ENCODE data around the gene MYCBP2.
"Not testable (repeated sequence)": the region's sequence is repeated elsewhere in the genome, so short reads cannot be mapped to it uniquely, and the experiment has no call there.

MYCBP2 gene

DNA sequence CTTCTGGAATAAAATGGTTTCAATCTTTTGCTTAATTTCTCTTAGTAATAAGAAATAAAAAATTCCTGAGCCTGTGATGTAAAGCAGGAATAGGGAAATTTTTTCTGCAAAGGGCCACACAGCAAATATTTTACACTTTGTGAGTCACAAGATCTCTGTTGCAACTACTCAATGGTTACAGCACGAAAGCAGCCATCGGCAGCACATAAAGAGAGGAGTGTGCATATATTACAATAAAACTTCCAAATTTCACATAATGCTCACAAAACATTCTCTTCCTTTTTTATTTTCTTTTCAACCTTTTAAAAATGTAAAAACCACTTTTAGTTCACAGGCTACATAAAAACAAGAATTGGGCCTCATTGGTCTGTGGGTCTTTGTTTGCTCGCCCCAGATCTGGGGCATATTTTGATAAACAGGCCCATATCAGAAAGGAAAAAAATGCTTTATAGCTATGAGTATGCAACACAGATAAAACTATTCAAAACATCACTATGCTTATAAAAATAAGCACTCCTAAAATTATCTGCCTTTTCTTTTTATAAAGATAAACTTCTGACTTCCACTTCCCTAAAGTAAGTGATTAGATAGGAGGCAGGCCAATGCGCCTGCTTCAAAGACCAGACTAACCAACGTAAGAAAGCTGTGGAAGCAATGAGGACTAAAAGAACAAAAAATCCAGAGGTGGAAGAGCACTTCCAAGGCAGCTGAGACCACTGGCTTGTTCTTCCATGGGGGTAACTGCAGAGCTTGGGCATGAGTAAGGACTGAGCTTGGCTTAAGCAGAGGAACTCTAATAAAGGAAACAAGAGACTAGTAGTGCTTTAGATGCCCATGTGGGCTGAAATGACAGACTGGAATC, 26.5 kb downstream of the MYCBP2 start:
- DNase-seq (ENCODE audit: low spot score), result no peak

DNA sequence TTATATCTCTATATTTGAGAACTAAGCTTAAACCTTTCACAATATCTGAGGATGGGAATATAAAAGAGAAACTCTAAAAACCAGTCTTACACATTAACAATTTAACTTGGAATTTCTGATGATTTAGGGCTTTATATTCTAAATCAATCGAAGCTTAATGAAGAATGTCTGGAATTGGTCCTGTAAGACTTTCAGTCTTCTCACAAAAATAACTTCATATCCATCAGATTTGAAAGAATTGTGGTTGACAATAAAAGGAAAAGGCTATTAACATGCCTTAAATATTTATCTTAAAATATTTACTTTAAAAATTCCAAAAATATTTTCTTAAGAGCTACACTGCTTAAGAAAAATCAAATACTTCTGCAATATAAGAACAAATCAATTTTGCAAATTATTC, 27.3 kb downstream of the MYCBP2 start:
- no peak for DNase-seq (ENCODE audit: low spot score)

DNA sequence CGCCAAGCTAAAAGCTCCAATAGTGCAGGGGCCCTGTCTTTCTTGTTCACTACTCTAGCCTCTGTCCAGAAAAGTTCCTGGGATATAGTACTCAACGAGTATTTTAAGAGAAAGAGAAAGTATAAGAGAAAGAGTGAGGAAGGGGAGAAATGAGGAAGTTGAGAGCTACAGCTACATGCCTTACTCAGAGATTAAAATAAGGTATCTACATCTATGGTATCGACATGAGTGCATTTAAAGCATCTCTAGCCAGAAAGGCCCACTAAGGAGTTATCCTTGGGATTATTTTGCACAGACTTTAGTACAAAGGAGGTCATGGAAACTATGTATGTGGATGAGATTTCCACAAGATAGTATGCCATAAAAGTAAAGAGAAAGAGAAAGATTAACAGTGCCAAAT, 28.5 kb downstream of the MYCBP2 start:
- DNase-seq (ENCODE audit: low spot score), result no peak

GRCh38 chr13:77291774-77292173, 35.1 kb downstream of the MYCBP2 start:
- no peak for DNase-seq (ENCODE audit: low spot score)

DNA sequence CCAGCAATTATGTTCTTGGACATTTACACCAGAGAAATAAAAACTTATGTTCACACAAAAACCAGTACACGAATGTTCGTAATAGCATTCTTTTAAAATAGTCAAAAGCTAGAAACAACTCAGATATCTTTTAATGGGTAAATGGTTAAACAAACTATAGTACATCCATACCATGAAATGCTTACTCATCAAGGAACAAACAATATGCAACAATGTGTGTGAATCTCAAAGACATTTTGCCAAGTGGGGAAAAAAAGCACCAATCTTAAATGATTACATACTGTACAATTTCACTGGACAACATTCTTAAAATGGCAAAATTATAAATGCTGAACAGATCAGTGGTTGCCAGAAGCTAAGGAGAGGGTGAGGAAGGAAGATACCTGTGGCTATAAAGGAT, 36.6 kb downstream of the MYCBP2 start:
- DNase-seq (ENCODE audit: low spot score), result no peak

- no peak for DNase-seq (ENCODE audit: low spot score)
Measured at GRCh38 chr13:77289851-77290250, 37.0 kb downstream of the MYCBP2 start.

DNA sequence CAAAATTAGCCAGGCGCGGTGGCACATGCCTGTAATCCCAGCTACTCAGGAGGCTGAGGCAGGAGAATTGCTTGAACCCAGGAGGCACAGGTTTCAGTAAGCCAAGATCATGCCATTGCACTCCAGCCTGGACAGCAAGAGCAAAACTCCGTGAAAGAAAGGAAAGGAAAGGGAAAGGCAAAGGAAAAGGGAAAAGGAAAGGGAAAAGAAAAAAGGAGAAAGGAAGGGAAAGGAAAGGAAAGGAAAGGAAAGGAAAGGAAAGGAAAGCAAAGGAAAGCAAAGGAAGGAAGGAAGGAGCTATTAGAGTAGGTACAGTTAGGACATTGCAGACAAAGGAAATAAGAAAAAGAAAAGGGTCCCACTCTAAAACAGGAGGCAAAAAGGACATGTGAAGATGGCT, 41.3 kb downstream of the MYCBP2 start:
- DNase-seq (ENCODE audit: low spot score), result not testable (repeated sequence)

GRCh38 chr13:77285098-77285497, 41.8 kb downstream of the MYCBP2 start:
- DNase-seq (ENCODE audit: low spot score), result no peak

DNA sequence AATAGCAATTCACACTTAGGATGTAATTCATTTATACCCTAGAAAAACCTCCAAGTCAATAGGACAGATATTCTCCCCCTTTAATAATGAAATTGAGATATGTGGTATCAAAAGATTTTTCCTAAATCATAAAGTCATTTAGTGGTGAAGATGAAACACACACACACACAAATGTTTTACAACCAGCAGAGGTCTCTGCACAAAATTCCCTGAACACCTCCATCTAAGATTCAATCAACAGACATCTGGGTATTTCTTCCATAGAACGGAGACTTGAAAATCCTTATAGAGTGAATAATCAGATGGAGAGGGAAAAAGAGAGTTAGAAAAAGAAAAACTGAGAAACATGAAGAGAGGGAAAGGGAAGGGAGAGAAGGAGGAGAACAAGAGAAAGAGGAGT, 52.8 kb downstream of the MYCBP2 start:
- no peak for DNase-seq (ENCODE audit: low spot score)

GRCh38 chr13:77269141-77269540, 57.8 kb downstream of the MYCBP2 start:
- DNase-seq (ENCODE audit: low spot score), result no peak

DNA sequence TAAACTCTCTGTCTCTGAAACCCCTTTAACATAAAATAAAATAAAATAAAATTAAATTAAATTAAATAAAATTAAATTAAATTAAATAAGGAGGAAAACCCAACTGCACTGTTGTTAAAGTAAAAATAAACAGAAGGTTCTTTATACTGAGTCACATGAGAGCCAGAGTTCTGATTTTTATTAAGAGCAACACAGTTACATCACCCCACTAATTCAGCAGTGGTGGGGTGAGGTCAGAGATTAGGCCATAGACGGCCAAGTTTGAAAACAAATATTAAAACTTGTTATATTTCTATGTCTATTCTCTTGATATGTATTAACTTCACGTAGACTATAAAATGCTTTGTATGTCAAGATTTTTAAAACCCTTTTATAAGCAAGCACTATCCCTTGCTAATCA, 59.5 kb downstream of the MYCBP2 start:
- no peak for DNase-seq (ENCODE audit: low spot score)

DNA sequence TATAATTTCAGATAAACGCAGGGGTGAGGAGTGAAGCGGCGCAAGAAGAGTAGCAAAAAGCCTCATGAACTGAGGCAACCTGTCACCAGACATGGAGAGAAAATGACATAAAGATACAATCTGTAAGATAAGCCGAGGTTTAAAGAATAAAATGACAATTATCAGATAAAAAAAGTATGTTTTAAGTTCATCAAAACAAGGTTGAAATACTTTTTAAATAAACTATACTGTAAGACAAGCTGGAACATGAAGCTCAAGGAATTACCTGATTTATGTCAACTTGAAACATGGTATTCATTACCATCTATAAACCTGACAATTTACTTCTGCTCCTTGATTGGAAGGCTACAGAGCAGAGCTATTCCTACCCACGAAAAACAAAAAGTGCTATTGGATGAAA, 61.6 kb downstream of the MYCBP2 start:
- no peak for DNase-seq (ENCODE audit: low spot score)

GRCh38 chr13:77262198-77262597, 64.7 kb downstream of the MYCBP2 start:
- no peak for DNase-seq (ENCODE audit: low spot score)

GRCh38 chr13:77250975-77251374, 75.9 kb downstream of the MYCBP2 start:
- DNase-seq (ENCODE audit: low spot score), result no peak

GRCh38 chr13:77245224-77245623, 81.7 kb downstream of the MYCBP2 start:
- DNase-seq (ENCODE audit: low spot score), result not testable (repeated sequence)

GRCh38 chr13:77239312-77239711, 87.6 kb downstream of the MYCBP2 start:
- DNase-seq (ENCODE audit: low spot score), result no peak

- no peak for DNase-seq (ENCODE audit: low spot score)
Measured at GRCh38 chr13:77235456-77236022, 91.4 kb downstream of the MYCBP2 start.

- DNase-seq (ENCODE audit: low spot score), result no peak
Measured at GRCh38 chr13:77233159-77233558, 93.7 kb downstream of the MYCBP2 start.

DNA sequence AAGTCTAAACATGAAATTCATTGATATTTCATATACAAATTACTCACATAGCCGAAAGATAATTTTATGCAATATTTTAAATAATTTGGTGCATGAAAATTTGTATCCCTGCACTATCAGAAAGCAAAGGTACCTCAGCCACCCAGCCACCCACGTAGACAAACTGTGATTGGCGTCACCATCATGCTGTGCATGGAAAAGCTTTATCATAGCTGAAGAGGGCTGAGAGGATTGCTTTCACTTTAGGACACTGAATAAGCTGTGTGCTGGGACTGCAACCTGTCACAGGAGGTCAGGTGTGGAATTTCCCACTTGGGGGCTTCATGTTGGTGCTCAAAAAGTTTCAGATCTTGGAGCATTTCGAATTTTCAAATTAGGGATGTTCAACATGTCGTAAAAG, 96.3 kb downstream of the MYCBP2 start:
- no peak for DNase-seq (ENCODE audit: low spot score)

GRCh38 chr13:77225946-77226345, 100.9 kb downstream of the MYCBP2 start:
- no peak for DNase-seq (ENCODE audit: low spot score)

DNA sequence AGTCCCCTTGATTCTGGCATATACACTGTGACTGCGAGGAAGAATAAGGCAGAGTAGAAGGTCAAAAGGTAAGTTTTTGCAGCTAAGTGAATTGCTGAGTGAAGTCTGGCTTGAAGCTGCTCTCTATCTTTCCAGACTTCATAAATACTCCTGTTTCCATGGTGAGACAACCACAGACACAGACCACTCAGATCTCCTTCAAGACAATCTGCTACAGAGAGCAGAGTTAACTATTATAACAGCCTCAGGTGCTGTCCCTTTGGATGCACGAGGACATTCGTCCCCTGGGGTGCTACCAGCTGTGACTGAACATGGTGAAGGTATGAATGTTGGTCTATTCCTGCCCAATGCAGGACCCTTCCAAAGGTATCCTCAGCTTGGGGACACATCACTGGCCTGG, 104.0 kb downstream of the MYCBP2 start:
- no peak for DNase-seq (ENCODE audit: low spot score)

DNA sequence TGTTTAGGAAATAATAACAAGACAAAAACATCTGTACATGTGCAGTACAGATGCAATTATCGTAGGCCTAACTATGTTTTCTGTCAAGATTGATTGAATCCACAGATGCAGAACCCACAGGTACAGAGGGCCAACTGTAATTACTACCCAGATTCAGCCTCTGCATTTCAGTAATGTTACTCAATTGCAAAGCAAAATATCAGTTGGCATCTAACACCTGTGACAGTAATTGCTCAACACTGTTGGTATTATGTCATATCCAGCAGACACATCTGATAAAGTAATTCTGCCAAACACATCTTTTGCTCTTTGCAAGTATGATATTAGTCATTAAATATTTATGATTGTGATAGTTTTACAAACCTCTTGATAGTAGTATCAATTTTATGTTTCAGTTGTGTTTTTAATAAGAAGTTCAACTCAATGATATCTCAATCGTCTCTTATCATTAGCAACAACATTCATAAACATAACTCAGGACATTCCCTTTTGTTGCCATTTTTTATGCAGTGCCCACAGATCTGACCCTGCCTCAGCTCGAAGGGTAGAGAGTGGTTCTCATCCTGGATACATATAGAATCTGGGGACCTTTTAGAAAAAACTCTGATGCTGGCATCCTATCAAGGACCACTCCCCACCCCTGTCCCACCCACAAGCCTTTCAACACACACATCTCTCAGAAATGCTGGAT, 104.7 kb downstream of the MYCBP2 start:
- DNase-seq (ENCODE audit: low spot score), result no peak

GRCh38 chr13:77219401-77219800, 107.5 kb downstream of the MYCBP2 start:
- DNase-seq (ENCODE audit: low spot score), result no peak

Measured in HuH-7 (cell line).